GM10266 (cell line): ENCODE results near the gene ABCC1.
"Not testable (repeated sequence)": the region's sequence is repeated elsewhere in the genome, so short reads cannot be mapped to it uniquely, and the experiment has no call there.

ENCODE experiments used
- DNase-seq: peaks from one replicate; pipeline ENCODE4 v3.0.0; 2012; ENCODE audit errors: extremely low spot score
- TF ChIP-seq, protein P1 (sequence below): IDR thresholded peaks from 2 replicates; pipeline ENCODE4 v1.5.1; 2012; ENCODE audit warnings: mild to moderate bottlenecking, low read depth; ENCODE audit not compliant: control insufficient read depth, insufficient read depth; ENCODE audit errors: missing control alignments

The ABCC1 gene

GRCh38 chr16:16146380-16147315, 197.2 kb downstream of the ABCC1 start:
- TF ChIP-seq, protein P1, sequence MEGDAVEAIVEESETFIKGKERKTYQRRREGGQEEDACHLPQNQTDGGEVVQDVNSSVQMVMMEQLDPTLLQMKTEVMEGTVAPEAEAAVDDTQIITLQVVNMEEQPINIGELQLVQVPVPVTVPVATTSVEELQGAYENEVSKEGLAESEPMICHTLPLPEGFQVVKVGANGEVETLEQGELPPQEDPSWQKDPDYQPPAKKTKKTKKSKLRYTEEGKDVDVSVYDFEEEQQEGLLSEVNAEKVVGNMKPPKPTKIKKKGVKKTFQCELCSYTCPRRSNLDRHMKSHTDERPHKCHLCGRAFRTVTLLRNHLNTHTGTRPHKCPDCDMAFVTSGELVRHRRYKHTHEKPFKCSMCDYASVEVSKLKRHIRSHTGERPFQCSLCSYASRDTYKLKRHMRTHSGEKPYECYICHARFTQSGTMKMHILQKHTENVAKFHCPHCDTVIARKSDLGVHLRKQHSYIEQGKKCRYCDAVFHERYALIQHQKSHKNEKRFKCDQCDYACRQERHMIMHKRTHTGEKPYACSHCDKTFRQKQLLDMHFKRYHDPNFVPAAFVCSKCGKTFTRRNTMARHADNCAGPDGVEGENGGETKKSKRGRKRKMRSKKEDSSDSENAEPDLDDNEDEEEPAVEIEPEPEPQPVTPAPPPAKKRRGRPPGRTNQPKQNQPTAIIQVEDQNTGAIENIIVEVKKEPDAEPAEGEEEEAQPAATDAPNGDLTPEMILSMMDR, result no peak
- no peak for DNase-seq

- TF ChIP-seq, protein P1, result no peak
- no peak for DNase-seq
Observed at GRCh38 chr16:16147316-16147999, 198.0 kb downstream of the ABCC1 start.

DNA sequence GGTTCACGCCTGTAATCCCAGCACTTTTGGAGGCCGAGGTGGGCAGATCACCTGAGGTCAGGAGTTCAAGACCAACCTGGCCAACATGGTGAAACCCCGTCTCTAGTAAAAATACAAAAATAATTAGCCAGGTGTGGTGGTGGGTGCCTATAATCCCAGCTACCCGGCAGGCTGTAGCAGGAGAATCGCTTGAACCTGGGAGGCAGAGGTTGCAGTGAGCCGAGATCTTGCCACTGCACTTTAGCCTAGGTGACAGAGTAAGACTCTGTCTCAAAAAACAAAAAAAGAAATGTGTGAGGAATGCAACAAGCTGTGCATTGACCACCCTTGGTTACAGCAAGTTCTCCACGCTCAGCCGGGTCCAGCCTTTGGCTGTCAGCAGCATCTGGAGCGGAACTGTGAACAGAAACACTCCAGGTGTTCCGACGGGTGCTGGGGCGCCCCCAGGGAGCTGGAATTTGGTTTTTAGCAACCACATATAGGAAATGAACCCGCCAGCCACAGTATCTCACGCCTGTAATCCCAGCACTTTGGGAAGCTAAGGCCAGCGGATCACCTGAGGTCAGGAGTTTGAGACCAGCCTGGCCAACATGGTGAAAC, 198.7 kb downstream of the ABCC1 start:
- DNase-seq, result not testable (repeated sequence)

DNA sequence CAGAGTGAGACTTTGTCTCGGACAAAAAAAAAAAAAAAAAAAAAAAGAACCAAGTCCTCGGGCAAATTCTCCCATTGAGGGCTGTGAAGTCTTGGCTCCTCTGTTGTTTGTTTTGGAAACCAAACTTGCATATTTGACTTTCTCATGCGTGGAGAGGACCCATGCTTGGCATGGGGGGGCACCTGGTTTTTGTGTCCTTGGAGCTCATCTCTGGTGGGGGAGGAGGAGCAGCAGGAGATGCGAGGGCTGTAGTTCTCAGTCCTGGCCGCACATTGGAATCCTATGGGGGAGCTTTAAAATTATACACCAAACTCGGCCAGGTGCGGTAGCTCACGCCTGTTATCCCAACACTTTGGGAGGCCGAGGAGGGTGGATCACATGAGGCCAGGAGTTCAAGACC, 199.3 kb downstream of the ABCC1 start:
- TF ChIP-seq, protein P1, result no peak
- no peak for DNase-seq

- DNase-seq, result no peak
- TF ChIP-seq, protein P1, result no peak
Observed at GRCh38 chr16:16149710-16150116, 200.3 kb downstream of the ABCC1 start.

DNA sequence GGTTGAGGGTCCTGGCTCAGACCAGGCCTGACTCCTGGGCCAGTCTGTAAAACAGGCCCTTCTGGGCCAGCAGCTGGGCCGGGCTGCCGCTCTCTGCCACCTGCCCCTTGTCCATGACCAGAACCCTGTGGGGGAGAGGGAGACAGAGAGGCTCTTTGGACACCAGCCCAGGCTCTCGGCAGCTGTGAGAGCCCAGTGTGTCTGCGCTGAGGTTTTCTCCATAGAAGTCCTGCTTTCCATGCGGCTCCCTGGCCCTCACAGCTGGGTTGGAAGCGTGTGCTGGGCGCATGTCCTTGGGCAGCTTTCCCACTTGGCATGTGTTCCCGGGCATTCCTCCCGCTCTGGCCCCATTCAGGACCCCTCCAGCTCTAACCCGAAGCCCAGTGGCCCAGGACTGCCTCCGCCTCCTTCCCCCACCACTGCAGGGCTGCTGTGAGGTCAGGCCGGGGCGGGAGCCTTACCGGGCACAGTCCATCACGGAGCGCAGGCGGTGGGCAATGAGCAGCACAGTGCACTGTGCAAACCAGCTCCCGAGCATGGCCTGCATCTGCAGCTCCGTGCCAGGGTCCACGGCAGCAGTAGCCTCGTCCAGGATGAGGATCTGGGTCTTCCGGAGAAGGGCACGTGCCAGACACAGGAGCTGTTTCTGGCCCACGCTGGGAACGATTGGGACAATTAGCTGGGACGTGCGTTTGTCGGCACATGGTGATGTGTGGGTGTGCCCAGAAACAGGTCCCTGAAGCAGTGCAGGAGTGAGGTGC, 200.9 kb downstream of the ABCC1 start:
- TF ChIP-seq, protein P1, result no peak
- no peak for DNase-seq

DNA sequence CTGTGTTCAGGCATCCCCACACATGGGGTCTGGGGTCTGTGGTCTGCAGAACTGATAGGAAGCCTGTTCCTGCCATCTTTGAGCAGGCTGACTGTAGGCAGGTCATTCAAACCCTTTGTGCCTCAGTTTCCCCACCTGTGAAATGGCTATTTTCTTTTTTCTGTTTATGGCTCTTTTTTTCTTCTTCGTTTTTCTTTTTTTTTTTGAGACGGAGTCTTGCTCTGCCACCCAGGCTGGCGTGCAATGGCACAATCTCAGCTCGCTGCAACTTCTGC, 201.4 kb downstream of the ABCC1 start:
- TF ChIP-seq, protein P1, result no peak
- no peak for DNase-seq
